22Rv1 (cell line): ENCODE results near the gene OR10P1.
"Not testable (repeated sequence)": the region's sequence is repeated elsewhere in the genome, so short reads cannot be mapped to it uniquely, and the experiment has no call there.

Experiments used
- H3K27ac ChIP-seq: fragments of 450-650 bp; 2 replicates; pipeline ENCODE4 v1.5.1; 2017
- ZFX ChIP-seq: fragments of 450-650 bp; IDR thresholded peaks from 2 replicates; pipeline ENCODE4 v1.6.1; 2017; ENCODE audit warnings: antibody characterized with exemption, borderline replicate concordance
- TF ChIP-seq, protein P1 (sequence below): fragments of 450-650 bp; IDR thresholded peaks from 2 replicates; pipeline ENCODE4 v1.5.1; 2017; ENCODE audit warnings: mild to moderate bottlenecking

The OR10P1 gene

DNA sequence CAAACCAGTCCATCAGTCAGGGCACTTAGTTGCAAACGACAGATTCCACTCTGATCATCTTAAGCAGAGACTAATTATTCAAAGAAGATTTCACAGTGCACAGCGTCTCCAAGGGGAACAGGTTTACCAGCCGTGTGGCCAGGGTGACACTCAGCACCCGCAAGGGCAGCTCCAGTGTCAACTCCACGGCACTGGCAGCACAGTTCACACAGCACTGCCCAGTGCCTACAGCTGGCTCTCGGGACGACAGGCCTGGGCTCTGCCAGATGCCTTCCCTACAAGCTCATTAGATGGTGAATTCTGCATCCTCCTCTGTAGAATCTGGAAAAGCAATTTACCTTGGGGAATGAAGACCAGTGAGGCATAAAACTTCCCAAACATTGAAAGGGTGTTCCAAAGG, 4.9 kb downstream of the OR10P1 start:
- TF ChIP-seq, protein P1, sequence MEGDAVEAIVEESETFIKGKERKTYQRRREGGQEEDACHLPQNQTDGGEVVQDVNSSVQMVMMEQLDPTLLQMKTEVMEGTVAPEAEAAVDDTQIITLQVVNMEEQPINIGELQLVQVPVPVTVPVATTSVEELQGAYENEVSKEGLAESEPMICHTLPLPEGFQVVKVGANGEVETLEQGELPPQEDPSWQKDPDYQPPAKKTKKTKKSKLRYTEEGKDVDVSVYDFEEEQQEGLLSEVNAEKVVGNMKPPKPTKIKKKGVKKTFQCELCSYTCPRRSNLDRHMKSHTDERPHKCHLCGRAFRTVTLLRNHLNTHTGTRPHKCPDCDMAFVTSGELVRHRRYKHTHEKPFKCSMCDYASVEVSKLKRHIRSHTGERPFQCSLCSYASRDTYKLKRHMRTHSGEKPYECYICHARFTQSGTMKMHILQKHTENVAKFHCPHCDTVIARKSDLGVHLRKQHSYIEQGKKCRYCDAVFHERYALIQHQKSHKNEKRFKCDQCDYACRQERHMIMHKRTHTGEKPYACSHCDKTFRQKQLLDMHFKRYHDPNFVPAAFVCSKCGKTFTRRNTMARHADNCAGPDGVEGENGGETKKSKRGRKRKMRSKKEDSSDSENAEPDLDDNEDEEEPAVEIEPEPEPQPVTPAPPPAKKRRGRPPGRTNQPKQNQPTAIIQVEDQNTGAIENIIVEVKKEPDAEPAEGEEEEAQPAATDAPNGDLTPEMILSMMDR = no peak
- no peak for TF ChIP-seq ZFX
- H3K27ac ChIP-seq = no peak overlapping the region

DNA sequence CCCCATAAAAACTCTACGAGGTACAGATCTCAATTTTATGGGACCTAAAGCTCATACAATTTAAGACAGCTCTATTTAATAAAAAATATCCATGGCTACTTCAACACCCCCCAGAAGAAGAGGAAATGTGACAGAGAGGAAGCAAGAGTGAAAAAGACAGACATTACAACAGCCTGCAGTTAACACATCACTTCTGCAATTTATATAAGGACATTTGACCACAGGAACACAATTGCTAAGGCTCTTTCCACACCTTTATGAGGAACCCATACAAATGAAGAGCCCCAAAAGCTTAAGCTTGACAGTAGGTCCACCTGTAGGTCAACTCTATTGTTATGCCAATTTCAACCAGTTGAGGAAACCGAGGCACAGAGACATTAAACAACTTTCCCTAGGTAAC, 5.6 kb downstream of the OR10P1 start:
- no peak for TF ChIP-seq ZFX
- TF ChIP-seq, protein P1 = no peak
- H3K27ac ChIP-seq = no peak overlapping the region

DNA sequence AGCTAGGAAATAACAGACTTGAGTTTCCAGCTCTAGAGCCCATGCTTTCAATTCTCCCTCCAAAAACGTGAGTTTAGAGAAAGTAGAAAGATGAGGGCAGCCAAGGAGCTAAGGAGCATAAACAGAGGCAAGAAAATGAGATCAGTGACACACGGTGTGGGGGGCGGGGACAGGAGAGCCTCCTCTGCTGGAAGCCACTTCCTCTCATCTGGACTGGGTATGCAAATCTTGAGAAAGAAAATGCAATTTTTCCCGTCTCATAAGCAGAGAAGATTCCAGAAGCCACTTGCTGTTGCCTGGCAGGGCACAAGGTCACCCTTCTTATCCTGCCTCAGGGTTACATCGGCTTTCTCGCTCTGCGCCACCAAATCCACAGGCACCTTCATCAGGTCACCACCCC, 6.0 kb downstream of the OR10P1 start:
- TF ChIP-seq ZFX = no peak
- TF ChIP-seq, protein P1 = no peak
- H3K27ac ChIP-seq = no peak overlapping the region

DNA sequence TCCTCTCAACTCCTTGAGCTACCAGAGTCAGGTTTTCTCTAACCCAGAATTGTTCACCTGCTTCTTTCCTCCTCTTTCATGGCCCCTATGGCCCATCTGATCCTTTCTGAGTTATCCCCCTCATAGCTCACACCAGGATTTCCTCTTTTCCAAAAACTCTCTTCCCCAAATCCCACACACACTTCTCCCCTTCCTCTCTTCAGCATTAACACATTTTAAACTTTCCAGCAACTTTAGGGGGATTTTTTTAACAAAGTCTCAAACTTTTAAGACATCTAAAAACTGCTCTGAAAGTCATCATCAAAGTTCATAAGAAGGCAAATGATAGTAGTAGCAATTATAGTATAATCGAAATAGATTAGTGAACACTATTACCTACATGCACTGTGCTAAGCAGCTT, 7.9 kb downstream of the OR10P1 start:
- TF ChIP-seq, protein P1 = no peak
- no peak overlapping the region for H3K27ac ChIP-seq

DNA sequence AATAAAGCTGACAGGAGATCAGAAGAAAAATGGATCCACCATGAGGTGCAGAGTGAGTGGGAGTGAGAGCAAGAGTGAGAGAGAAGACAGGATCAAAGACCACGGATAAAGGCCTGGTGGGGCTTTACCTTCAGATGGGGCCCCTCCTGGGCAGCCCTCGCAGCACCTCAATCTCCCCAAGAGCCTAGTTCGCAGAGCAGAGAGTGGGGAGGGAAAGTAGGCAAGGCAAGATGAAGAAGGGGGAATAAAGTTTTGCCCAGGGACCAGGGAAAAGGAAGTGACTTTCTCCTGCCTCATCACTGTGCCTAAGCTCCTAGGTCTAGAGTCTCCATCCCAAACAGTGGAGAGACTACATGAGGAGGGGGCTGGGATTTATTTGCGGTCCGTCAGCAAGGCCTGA, 10.3 kb downstream of the OR10P1 start:
- no peak for TF ChIP-seq ZFX
- TF ChIP-seq, protein P1 = no peak

DNA sequence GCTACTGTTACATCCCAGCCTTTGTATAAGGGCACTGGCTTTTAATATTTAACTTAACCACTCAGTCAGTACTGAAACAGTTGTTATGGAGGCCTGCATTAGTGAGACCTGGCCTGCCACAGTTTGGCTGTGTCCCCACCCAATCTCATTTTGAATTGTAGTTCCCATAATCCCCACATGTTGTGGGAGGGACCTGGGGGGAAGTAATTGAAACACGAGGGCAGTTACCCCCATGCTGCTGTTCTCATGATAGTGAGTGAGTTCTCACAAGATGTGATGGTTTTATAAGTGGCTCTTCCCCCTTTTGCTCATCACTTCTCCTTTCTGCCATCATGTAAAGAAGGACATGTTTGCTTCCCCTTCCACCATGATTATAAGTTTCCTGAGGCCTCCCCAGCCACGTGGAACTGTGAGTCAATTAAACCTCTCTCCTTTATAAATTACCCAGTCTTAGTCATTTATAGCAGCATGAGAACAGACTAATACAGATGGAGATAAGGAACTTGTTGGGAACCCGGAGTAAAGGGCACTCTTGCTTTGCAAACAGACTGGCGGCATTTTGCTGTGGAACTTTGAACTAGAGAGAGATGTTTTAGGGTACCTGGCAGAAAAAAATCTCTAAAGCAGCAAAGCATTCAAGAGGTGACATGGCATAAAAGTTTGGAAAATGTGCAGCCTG, 14.1 kb downstream of the OR10P1 start:
- not testable (repeated sequence) for H3K27ac ChIP-seq

More for the DNA sequence above, 10.3 kb downstream of the OR10P1 start:
- H3K27ac ChIP-seq = no peak overlapping the region

DNA sequence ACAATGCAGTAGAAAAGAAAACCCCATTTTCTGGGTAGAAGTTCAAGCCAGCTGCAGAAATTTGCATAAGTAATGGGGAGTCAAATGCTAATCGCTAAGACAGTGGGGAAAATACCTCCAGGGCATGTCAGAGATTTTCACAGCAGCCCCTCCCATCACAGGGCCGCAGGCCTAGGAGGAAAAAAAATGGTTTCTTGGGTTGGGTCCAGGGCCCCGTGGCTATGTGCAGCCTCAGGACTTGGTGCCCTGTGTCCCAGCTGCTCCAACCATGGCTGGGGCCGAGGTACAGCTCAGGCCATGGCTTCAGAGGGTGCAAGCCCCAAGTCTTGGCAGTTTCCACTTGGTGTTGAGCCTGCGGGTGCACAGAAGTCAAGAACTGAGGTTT, 14.6 kb downstream of the OR10P1 start:
- TF ChIP-seq ZFX = no peak
- TF ChIP-seq, protein P1 = no peak

DNA sequence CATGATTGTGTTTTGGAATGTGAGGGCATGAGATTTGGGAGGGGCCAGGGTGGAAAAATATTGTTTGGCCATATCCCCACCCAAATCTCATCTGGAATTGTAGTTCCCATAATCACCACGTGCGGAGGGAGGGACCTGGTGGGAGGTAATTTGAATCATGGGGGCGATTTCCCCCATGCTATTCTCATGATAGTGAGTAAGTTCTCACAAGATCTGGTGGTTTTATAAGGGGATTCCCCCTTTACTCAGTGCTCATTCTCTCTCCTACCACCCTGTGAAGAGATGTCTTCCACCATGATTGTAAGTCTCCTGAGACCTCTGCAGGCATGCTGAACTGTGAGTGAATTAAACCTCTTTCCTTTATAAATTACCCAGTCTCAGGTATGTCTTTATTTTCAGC, 15.7 kb downstream of the OR10P1 start:
- no peak overlapping the region for H3K27ac ChIP-seq
- TF ChIP-seq, protein P1 = no peak
- TF ChIP-seq ZFX = no peak

More for the DNA sequence above, 14.6 kb downstream of the OR10P1 start:
- no peak overlapping the region for H3K27ac ChIP-seq
